OCI-M1 (cell line): ENCODE results near the gene PLCB4.

Experiments used
- DNase-seq: peaks from one replicate; lab custom pipeline; 2025; lab: John Stamatoyannopoulos, UW

Gene PLCB4

DNA sequence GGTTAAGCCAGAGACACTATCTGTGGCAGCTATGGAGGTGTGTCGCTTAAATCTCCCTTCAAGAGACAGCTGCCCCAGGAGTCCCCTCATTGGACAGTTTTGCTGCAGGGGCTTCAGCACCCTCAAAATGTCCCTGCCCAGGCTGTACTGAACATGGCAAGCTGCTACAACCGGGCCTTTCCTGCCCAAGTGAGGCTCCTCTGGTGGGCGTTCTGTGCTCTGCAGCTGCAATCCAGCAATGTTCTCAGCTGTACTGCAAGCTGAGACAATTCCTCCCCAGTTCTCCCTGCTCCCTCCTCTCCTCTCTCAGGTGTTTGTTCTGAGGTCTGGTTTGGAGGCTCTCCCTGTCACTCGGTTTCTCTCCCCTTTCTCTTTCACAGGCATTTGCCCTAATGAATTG, 254.7 kb downstream of the PLCB4 start:
- no peak for DNase-seq

DNA sequence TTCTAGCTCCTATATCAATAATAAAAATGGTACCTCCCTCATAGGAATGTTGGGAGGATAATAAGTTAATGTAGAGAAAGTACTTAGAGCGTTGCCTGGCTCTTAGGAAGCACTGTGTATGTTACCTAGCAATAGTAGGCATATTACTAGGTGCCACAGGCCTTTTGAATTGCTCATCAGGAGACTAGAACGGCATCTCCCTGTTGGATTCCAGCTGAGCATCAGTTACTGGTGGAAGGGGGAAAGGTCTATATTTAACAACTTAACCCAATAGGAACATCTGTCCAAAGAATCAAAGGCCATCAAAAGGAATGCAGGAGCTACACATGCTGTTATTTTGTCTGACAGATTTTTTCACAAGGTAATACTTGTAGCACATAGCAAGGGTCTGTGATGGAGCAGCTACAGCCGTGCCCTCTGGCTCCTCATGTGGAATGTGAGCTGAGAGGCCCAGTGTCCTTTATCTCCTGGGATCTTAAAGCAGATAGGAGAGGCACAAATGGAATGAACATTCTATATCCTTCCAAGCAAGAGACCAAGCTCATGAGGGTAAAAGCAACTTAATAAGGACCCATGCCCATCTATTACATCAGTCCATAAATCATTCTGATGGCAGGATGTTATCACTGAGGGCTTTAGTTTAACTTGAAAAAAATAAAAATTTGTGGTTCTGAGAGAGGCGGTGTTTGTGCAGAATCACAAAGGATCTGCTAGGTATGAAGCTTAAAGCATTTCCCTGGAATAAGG, 260.6 kb downstream of the PLCB4 start:
- DNase-seq: no peak

DNA sequence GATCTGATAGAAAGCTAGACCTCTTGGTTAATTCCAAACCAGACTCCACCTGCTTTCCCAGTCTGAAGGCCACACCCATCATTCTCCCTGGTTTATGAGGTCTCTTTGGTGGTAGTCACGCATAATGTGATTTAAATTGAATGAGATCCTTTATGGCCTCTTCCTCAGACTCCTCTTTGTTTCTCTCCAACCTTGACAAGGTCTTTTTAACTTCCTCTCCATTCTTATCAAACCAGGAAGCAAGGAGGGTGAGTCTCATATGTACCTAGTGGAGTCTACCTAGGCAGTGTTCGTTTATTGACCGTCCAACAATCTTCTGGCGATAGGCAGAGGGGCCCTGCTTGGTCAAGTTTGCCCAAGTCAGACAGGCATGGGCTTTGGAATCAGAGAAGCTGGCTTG, 261.3 kb downstream of the PLCB4 start:
- DNase-seq: no peak

DNA sequence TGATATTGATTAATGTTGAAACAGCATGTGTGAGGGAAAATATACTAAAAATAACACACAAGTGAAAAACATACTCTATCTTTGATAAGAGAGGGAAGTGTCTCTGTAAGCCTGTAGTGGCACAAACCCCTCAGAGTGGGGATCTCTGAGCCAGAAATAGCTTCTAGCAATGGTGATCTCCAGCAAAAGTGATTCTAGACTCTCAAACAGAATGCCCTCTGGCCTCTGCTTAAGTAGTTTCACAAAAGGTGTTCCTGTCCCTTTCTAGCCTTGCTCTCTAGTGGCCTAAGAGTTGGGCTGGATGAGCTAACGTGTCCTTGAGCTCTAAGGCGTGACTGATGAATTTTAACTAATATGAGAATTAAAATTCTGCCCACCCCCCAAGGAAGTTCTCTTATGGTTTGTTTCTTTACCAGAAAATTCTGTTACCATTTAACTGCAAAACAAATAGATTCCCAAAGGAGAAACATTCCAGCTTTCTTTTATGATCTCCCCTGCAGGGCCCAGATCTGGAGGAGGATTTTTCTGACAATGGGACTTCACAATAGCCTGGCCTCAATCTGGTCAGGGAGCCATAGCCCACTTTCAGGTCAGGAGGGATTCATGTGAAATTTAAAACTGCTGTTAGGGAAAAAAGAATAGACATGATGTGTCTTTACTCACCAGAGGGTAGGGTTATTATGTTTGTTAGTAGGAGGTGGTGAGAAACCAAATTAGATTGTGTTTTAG, 263.0 kb downstream of the PLCB4 start:
- no peak for DNase-seq

DNA sequence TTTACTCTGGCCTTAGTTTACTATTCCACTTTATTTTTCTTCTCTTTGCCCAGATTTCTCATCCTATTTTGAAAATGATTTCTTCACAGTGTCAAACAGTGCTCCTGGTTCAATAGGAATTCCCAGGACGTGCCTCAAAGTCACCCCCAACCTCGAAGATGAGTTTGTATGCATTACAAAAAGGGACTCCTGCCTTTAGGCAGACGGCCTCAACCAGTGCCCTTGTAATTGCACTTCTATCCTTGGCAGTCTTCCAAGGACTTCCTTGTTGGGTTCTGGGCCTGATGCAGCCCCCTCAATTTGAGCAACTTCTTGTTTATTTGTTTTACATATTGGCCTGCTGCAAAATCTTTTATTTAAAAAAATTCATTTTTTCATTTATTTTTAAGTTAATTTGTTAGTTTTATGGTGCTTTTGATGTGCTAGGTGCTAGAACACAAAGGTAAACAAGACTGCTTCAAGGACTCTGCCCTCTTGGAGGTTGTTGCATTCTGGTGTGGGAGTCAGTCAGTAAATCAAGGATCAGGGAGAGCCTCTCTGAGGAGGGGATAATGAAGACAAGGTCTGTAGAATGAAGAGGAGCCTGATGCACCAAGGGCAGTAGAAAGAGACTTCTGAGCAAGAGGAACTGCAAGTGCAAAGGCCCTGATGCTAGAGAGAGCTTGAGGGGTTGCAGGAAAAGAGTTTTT, 264.0 kb downstream of the PLCB4 start:
- DNase-seq: no peak

DNA sequence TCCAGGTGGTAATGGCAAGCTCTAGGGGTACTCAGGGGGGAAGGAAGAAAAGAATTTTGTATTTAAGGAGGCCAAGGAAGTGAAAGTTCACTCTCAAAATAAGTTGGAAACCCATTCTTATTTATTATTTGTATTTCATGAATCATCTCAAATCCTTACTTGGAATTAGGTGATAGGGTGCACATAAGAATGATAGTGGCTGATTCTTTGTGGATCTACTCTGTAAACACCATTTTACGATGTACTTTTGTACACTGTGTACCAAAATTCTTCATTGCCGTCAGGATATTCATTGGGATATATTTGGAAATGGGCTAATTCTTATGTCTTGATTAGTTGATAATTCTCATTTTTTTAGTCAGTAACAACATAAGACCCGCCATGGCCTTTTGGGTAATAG, 266.0 kb downstream of the PLCB4 start:
- no peak for DNase-seq

DNA sequence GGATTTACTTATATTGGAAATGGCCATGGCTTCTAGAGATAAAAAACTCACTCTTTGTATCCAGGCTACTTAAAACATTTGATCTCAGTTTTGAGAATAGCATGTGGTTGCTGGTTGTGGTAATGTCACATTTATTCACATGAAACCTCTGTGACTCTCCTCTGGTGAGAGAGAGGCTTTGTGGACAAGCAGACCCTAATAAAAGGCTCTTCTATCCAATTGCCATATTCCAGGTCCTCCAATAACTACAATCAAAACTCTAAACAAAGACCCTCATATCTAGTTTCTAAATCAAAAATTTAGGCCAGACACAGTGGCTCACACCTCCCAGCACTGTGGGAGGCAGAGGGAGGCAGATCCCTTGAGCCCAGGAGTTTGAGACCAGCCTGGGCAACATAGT, 269.2 kb downstream of the PLCB4 start:
- no peak for DNase-seq

DNA sequence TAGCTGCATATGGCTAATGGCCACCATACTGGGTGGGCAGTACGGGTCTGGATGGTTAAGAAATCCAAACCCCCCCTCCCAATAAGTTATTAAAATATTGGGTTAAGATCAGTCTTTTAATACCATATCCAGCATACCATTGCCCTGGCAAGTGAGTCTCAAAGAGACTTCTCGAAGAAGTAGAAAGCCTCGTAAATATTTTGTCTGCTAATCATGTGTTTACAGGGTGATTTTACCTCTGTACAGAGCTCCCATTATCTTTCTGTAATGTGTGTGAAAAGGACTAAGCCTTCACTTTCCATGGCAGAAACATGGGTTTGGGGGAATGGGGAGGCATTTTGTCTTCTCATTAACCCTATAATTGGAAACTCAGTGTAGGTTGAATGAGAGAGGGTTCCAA, 270.8 kb downstream of the PLCB4 start:
- DNase-seq: no peak

DNA sequence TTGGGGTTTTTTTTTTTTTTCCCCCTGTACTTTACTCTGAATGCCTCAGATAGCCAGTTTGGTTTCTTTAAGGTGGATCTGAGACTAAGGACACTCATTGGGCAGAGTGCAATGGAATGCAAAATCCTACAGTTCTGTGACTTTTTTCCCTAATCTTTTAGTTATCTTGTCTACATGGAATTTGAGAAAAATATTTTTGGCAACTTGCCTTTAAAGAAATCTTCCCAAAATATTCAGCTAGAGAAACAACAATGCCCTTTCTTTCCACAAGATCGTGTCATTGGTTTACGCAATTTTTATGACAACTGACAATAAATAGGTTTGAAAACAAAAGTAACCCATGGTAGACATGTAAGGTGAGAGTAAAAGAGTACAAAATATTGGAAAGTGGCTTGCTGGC, 273.8 kb downstream of the PLCB4 start:
- no peak for DNase-seq

DNA sequence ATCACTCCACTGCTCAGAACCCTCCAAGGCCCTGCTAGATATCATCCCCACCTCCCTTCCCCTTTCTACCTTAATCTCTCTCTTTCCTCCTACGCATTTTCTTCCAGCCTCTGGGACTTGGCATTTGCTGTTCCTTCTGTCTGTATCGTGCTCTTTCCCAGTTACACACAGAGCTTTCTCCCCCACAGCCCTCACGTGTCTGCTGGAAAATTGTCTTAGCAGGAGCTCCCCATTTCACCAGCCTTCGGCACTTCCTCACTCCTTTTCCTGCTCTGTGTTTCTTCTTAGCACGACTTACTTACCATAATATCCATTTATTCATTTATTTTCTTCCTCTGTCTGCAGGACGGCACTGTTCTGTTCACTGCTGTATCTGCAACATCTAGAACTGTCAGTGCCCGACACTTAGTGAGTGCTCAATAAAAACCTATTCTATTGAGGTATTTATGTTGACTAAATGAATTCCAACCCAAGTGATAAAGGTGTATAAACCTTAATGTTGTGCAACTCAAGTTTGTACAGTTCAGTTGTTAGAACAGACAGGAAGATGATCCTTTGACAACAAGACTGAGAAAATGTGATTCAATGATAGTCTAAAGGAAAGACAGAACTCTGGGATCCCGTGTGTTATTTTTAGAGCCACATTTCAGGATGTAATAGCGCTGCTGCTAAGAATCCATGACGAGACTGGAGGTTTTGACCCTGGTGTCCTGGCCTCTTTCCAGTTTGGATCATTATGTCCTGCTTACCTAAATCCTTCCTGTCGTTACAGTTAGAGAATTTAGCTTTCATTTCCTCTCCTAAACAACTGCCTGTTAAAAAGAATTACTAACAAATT, 275.4 kb downstream of the PLCB4 start:
- no peak for DNase-seq

DNA sequence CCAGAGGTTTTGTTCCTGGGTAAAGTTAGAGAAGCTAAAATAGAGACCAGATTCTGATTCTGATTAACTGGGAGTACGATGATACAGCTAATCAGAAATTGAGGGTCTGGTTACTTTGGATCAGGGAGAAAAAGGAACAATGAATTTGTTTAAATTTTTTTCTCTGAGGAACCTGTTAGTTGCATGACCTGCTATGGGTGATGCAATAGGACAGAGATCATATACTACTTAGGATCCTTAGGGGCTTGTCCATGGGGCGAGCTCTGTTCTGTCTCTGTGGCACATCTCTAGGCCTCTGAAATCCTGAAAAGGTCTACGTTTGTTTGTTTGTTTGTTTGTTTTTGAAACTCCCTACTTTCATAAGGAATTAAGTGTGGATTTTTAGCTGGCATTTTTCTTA, 279.4 kb downstream of the PLCB4 start:
- peak; percentile 11 for DNase-seq

DNA sequence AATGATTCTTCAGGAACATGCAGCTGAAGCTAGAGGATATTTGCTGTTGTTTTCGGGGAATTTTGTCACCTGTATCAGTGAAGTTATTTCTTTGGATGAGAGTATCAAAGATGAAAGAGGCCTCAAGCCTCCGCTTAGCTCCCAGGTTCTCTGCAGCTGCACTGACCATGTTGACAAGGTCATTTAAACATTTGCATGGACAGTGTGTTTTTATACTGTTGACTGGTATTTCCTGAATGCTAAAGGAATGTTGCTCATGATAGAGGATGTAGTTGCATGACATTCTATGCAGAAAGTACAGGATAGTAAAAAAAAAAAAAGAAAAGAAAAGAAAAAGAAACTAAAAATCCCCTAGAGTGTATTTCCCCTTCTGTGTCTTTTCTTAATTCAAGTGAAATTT, 279.9 kb downstream of the PLCB4 start:
- DNase-seq: no peak

DNA sequence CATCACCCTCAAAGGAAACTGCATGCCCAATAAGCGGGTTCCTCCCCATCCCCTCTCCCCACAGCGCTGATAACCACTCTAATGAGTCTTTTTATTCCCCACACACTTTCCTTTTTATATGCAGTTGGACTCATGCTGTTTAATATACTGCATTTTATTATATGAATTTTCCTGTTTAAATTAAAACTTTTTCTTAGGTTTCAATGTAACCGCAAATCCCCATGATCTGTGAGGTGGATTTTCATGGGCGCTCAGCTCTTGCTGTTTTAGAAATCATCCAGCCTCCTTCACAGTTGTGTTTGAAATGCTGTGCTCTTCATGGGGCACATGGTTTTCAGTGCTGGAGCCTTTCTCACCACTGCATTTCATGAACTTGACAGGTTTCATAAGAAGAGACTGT, 280.4 kb downstream of the PLCB4 start:
- no peak for DNase-seq

DNA sequence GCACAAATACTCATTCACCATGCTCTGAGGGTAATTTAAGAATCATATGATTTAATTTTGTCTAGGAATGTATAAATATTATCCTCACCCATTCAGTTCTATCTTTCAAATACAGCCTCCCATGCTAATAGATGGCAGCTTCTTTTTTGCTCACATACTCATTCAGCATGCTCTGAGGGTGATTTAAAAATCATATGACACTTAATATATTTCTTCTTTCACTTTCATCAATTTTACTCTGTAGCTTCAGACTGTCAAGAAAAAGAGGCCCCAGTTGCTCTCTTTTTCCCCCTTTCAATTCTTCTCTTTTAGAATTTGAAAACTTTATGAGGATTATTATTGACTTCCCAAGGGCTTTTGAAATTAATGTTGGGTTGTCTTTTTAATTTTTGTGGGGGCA, 283.9 kb downstream of the PLCB4 start:
- no peak for DNase-seq

DNA sequence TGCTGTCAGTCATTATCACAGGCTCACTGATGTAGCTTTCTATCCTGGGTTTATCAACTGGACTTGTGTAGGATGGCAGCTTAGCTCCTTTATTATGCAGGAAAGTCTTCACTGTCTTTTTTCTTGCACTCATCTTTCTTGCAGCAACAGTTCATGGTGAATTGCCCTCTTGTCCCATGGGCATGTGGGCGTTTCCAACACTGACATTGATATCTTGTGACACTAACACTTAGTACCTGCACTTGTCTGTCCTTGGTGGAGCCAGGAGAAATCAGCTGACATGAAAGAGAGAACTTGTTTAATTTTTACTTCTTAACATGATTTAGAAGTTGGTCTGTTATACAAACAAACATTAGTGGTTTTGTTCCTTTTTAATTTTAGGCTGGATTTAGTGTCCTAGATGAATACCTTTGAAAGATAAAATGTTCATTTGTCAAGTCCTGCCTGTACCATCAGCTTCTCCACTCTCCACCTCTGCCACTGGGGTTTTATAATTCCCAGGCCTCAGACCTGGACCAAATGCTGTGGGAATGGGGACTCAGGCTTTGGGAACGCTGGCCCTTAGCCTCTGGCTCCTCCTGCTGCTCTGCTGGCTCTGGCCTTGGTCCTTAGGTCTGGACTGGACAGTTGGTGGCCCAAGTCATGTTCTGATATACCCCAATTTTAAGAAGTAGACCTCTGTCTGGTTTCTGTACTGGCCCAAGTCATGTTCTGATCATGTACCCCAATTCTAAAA, 284.5 kb downstream of the PLCB4 start:
- DNase-seq: no peak

DNA sequence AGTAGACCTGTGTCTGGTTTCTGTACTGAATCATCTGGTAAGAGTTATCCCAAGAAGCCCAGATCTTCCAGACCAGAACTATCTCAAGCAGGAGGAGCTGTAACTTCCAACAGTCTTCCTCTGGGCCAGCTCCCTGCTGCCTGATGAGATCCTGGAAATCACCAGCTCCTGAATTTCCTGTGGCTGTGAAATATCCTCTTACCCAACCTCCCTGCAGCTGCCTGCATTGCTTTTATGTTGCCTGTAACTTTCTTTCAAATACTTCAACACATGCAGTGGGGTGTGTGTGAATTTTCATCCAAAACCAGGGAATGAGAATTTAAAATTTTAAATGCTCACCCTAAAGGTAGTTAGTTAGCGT, 285.0 kb downstream of the PLCB4 start:
- no peak for DNase-seq

DNA sequence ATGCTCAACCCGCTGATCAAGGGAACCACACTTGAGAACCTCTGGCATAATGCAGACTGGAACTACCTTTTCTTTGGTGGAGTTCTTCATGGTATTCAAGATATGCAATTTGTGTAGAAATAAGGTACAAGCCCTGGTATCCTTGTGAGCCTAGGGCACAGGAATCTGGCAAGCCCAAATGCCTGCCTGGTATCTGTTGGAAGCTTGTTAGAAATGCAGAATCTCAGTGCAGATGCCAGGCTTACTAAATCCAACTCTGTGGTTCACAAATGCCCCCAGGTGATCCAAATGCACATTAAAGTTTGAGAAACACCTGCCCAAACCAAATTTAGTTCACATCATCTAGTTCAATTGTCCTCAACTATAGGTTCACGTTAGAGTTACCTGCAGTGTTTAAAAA, 285.7 kb downstream of the PLCB4 start:
- DNase-seq: no peak

DNA sequence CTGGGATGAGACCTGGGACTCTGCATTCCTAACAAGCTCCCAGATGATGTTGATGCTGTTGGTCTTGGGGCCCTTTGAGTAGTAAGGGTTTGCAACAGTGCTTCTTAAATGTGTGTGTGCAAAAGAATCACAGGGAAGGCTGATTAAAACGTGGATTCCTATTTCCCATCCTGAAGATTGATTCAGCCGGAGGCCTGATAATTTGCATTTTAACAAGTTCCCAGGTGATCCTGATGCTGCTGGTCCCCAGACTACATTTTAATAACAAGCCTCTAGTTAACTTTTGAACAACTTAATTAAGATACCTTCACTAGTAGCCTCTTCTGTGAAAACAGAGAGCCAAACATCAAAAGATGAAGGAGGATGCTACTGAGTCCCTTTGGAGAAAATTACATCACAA, 289.1 kb downstream of the PLCB4 start:
- DNase-seq: no peak

DNA sequence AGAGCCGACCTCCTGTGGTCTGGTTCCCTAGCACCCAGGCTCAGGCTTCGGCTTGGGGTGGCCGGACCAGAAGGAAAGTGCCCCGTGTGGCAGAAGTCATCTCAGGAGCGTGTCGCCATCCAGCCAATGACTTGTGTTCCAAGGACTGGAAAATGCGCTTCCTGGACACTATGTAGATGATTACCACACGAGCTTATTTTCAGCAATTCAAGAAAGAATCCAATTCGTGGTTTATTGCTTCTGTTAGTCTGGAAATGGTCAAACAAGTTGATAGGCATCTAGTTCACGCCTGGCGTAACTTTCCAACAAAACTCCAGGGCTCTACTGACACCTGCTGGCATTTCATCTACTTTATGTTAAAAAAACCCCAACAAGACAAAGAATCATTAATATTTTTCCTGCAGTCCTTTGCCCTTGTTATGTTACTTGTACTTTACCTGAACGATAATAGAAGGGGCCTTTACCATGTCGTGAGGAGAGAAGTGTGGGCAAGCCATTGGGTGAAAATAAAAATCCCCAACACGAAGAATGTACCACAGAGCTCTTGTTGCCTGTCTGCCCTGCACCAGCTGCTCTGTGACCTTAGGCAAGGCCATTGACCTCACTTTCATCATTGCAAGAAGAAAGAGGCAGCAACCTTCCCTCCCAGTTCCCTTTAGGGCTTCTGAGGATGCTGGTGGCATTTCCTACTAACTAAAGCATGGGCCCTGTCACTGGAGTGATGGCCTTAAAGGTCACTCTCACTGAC, 290.8 kb downstream of the PLCB4 start:
- peak; percentile 67 for DNase-seq

DNA sequence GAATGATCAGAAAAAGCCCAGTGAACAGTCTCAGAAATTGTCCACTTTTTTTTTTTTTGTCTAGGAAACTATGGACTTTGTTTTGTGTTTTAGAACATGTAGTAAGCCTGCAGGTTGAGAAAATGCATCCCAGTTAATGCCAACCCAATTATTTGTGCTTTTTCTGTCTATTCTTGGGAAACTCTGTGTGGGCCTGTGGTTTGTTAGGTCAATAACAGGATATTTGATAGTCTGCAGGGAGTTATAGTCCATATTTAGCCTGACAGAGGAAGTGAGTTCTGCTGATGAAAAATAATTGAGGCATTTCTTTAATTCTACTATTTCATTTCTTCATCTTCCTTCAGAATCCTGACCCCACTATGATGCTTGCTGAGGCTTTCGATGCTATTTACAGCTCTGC, 291.5 kb downstream of the PLCB4 start:
- DNase-seq: no peak

DNA sequence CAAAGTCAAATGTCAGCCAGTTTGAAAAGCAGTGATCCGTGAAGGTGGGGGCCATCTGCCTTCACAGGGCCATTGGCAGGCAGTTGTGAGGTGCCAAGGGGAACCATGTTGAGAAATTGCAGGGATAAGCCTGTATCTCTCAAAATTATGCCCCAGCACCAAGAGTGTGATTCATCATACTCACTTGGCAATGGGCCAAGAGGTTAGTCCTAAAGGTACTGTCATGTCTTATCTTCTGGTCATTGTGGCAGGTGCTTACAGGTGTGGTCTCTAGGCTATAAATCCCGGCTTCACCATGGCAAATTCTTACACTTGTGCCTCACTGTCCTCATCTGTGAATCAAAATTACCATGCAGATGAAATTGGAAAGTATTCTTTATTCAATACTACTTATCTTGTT, 294.8 kb downstream of the PLCB4 start:
- DNase-seq: no peak
